Activated B cell treated with CpG ODN at 0.5 μM for 24 hours (primary cell): ENCODE results near the gene GALK1. TPM values are rescaled to one million over a fixed set of nuclear protein-coding genes. Genes with fewer than 3 reads are reported as not detected.

Source experiments
- ATAC-seq: fragments of 200-7000 bp; cut with Tn5 transposase; one replicate; pipeline ENCODE4 v1.10.0; 2021; ENCODE audit warnings: low read depth, mild to moderate bottlenecking, moderate library complexity
- CTCF ChIA-PET: fragments of 350-600 bp; sonication (Branson Sonifier 250); formaldehyde crosslinking; loops from one replicate; lab custom pipeline; 2021; ENCODE audit warnings: antibody characterized with exemption; lab: Charles Lee
- POLR2A ChIA-PET: fragments of 350-600 bp; sonication (Branson Sonifier 250); formaldehyde crosslinking; loops from one replicate; lab custom pipeline; 2021; ENCODE audit warnings: antibody characterized with exemption; lab: Charles Lee
- DNase-seq: peaks from one replicate; pipeline ENCODE4 v3.0.0; 2022
- H3K27ac Mint-ChIP-seq: one replicate; pipeline ENCODE4 v1.8.0; 2020; ENCODE audit warnings: mixed read lengths
- H3K27me3 Mint-ChIP-seq: one replicate; pipeline ENCODE4 v1.8.0; 2021; ENCODE audit warnings: mixed read lengths
- H3K36me3 Mint-ChIP-seq: one replicate; pipeline ENCODE4 v1.8.0; 2021; ENCODE audit warnings: low read depth, mixed read lengths
- H3K4me1 Mint-ChIP-seq: one replicate; pipeline ENCODE4 v1.8.0; 2021; ENCODE audit warnings: mixed read lengths
- H3K4me3 Mint-ChIP-seq: one replicate; pipeline ENCODE4 v1.8.0; 2020; ENCODE audit warnings: mild to moderate bottlenecking, mixed read lengths
- H3K9me3 Mint-ChIP-seq: one replicate; pipeline ENCODE4 v1.8.0; 2020; ENCODE audit warnings: mixed read lengths
- intact Hi-C: fragments of 100-400 bp; cut with micrococcal nuclease; formaldehyde crosslinking; loops from one replicate; pipeline ENCODE4 v1.15.1; 2024
- total RNA-seq: library from RNA; stranded (reverse); gene quantifications from 2 replicates; pipeline ENCODE4 v1.2.3, GENCODE V29; 2022
- TF ChIP-seq, protein P1 (sequence below): fragments of 200-600 bp; IDR thresholded peaks from one replicate; pipeline ENCODE4 v1.8.0; 2022; ENCODE audit warnings: antibody characterized with exemption, mild to moderate bottlenecking

GALK1 gene
- total RNA-seq, 1 donor from 2014 or later, result 14.9 TPM

DNA sequence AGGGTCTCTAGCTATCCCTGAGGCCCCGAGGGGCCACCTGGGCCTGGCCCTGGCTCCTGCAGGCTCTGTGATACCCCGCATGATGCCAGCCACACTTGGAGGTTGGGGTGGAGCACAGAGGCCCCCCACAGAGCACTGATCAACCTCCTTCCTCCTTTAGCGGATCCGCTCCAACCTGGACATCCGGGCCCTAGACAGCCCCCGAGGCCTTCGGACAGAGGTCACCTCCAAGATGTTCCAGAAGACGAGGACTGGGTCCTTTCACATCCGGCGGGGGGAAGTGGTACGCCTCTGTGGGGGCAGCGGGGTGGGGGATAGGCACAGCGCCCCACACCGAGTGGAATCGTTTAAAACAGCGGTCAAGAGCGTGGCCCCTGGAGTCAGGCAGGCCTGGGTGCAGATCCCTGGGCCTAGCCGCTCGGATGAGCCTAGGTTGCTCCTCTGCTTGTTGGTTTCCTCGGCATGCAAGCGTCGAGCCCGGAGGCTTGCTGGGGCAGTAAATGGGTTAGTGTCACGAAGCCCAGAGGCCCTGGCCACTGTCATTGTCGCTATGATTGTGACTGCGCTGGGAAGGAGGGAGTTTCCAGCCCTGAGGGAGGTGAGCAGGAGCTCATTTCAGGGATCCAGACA lies 33.8 kb downstream of the GALK1 start:
- ATAC-seq (no peak), DNase-seq (no peak)
- H3K9me3 Mint-ChIP-seq, result no peaks in the 10 kb centered on the region
- TF ChIP-seq, protein P1, sequence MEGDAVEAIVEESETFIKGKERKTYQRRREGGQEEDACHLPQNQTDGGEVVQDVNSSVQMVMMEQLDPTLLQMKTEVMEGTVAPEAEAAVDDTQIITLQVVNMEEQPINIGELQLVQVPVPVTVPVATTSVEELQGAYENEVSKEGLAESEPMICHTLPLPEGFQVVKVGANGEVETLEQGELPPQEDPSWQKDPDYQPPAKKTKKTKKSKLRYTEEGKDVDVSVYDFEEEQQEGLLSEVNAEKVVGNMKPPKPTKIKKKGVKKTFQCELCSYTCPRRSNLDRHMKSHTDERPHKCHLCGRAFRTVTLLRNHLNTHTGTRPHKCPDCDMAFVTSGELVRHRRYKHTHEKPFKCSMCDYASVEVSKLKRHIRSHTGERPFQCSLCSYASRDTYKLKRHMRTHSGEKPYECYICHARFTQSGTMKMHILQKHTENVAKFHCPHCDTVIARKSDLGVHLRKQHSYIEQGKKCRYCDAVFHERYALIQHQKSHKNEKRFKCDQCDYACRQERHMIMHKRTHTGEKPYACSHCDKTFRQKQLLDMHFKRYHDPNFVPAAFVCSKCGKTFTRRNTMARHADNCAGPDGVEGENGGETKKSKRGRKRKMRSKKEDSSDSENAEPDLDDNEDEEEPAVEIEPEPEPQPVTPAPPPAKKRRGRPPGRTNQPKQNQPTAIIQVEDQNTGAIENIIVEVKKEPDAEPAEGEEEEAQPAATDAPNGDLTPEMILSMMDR, result no peak
- intact Hi-C loops, result no loop called here
- CTCF ChIA-PET, result interaction anchor here (1.0 kb wide), 1 partner anchor 17 kb away, joined by 3 read pairs; no protein-coding TSS in a partner anchor
- H3K27me3 Mint-ChIP-seq, result no peaks in the 10 kb centered on the region
- H3K4me3 Mint-ChIP-seq, result no peak overlapping the region
- H3K36me3 Mint-ChIP-seq, result no peaks in the 10 kb centered on the region
- H3K27ac Mint-ChIP-seq, result no peak overlapping the region
- H3K4me1 Mint-ChIP-seq, result peaks cover 7% of the 10 kb centered on the region
- POLR2A ChIA-PET, result no interaction called here

DNA sequence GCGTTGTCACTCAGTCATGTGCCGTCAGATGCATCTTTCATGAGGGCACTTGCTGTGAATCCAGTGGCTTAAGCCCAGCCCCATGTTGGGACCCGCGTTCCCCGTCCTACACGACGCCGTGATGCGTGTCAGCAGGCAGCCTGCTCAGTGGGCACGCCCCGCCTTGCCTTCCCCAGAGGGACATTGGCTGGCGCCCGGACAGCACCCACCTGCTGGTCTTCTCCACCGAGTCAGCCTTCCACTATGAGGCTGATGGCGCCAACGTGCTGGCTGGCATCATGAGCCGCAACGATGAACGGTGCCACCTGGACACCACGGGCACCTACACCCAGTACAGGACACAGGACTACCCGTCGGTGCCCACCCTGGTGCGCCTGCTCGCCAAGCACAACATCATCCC lies 34.9 kb downstream of the GALK1 start:
- CTCF ChIA-PET, result interaction anchor here (1.0 kb wide), 1 partner anchor 18 kb away, joined by 3 read pairs; no protein-coding TSS in a partner anchor
- H3K27ac Mint-ChIP-seq, result no peak overlapping the region

DNA sequence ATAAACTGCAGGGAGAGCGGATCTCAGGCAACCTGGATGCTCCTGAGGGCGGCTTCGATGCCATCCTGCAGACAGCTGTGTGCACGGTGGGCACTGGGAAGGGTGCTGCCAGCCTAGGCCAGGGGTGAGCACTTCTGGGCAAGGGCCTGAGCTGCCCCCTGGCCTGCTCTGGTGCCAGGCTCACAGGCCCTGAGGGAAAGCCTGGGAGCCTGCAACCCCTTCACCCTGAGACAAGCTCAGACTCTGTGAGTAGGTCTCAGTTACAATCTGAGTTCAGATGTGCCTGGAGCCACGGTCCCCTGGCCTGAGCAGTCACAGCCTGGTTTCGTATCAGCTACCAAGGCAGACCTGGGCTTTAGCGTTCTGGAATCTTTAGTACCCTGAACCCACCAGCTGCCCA lies 35.6 kb downstream of the GALK1 start:
- CTCF ChIA-PET, result no interaction called here
- intact Hi-C loops, result no loop called here
- POLR2A ChIA-PET, result no interaction called here
- Mint-ChIP-seq H3K4me1 (peaks cover 1% of the 10 kb centered on the region), H3K4me3 (no peak overlapping the region), H3K36me3 (no peaks in the 10 kb centered on the region), H3K9me3 (no peaks in the 10 kb centered on the region), H3K27me3 (no peaks in the 10 kb centered on the region), H3K27ac (no peak overlapping the region)
- DNase-seq (no peak), ATAC-seq (no peak)
- TF ChIP-seq, protein P1, result no peak

More for the DNA sequence above, 34.9 kb downstream of the GALK1 start:
- Mint-ChIP-seq H3K4me1 (peaks cover 7% of the 10 kb centered on the region), H3K36me3 (no peaks in the 10 kb centered on the region), H3K27me3 (no peaks in the 10 kb centered on the region), H3K9me3 (no peaks in the 10 kb centered on the region), H3K4me3 (no peak overlapping the region)
- DNase-seq (no peak), ATAC-seq (no peak)
- TF ChIP-seq, protein P1, result no peak
- intact Hi-C loops, result no loop called here
- POLR2A ChIA-PET, result no interaction called here

DNA sequence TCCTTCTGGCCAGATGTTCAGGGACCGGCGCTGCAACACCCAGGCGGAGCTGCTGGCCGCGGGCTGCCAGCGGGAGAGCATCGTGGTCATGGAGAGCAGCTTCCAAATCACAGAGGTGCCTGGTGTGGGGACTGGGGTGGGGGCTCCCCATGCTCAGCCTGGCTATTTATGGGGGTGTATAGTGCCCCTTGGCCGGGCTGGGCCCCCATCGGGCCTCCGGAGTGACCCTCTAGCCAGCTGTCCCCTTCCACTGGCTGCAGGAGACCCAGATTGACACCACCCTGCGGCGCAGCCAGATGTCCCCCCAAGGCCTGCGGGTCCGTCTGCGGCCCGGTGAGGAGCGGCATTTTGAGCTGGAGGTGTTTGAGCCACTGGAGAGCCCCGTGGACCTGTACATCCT lies 37.6 kb downstream of the GALK1 start:
- POLR2A ChIA-PET, result no interaction called here
- Mint-ChIP-seq H3K27me3 (no peaks in the 10 kb centered on the region), H3K27ac (no peak overlapping the region), H3K9me3 (no peaks in the 10 kb centered on the region), H3K36me3 (no peaks in the 10 kb centered on the region), H3K4me1 (no peaks in the 10 kb centered on the region), H3K4me3 (no peak overlapping the region)
- TF ChIP-seq, protein P1, result no peak
- CTCF ChIA-PET, result no interaction called here
- no peak for ATAC-seq
- DNase-seq, result no peak
- intact Hi-C loops, result no loop called here

DNA sequence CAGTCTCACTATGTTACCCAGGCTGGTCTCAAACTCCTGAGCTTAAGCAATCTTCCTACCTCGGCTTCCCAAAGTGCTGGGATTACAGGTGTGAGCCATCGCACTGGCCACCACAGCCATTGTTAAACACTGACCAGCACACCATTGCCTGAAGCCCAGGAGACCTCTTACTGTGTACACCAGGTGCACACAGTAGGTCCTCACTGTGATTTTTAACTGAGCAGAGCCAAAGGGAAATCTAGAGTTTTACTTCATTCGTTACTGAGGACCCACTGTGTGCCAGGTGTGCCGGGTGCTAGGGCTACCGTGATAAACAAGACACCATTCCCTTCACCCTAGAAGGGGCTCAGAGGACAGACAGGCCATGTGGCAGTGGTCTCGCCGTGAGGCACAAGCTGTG lies 39.5 kb downstream of the GALK1 start:
- peaks cover 2% of the 10 kb centered on the region for H3K4me1 Mint-ChIP-seq
- no peak overlapping the region for H3K27ac Mint-ChIP-seq
- POLR2A ChIA-PET, result no interaction called here
- H3K9me3 Mint-ChIP-seq, result no peaks in the 10 kb centered on the region
- no peak overlapping the region for H3K4me3 Mint-ChIP-seq
- H3K27me3 Mint-ChIP-seq, result no peaks in the 10 kb centered on the region
- no peak for ATAC-seq
- TF ChIP-seq, protein P1, result no peak
- no peaks in the 10 kb centered on the region for H3K36me3 Mint-ChIP-seq
- CTCF ChIA-PET, result no interaction called here
- intact Hi-C loops, result no loop called here
- no peak for DNase-seq
